Panc1 (cell line): Measurements from ENCODE around the gene MAPK4. TPM values are rescaled to one million over a fixed set of nuclear protein-coding genes. Genes with fewer than 3 reads are reported as not detected.

Experiments used
- ATAC-seq: fragments of 200-7000 bp; cut with Tn5 transposase; 2 replicates; pipeline ENCODE4 v1.9.1; 2020; ENCODE audit warnings: mild to moderate bottlenecking, moderate library complexity
- BruUV-seq: library from RNA; stranded (reverse); fragments of 400-500 nt; replicated peaks from 2 replicates; lab custom pipeline; 2021; lab: Mats Ljungman, UMichigan
- CTCF ChIA-PET: fragments of 300-600 bp; sonication (Branson Sonifier 250); formaldehyde crosslinking; loops from one replicate; lab custom pipeline; 2022; ENCODE audit warnings: antibody characterized with exemption; lab: Charles Lee
- POLR2A ChIA-PET: fragments of 300-600 bp; sonication (Branson Sonifier 250); formaldehyde crosslinking; loops from one replicate; lab custom pipeline; 2022; ENCODE audit warnings: antibody characterized with exemption; lab: Charles Lee
- DNase-seq: peaks from one replicate; pipeline ENCODE4 v3.0.0-alpha.2; 2010; ENCODE audit warnings: low read depth, low spot score
- H3K27ac ChIP-seq: 2 replicates; pipeline ENCODE4 v1.5.1; 2011; ENCODE audit warnings: mild to moderate bottlenecking, low read length, inconsistent platforms
- H3K27me3 ChIP-seq: fragments of 200-500 bp; sonication (Bioruptor generic); 2 replicates; pipeline ENCODE4 v1.6.0; 2014; ENCODE audit warnings: low read length, inconsistent platforms; ENCODE audit not compliant: control insufficient read depth, insufficient read depth
- H3K36me3 ChIP-seq: fragments of 200-500 bp; sonication (Bioruptor generic); 2 replicates; pipeline ENCODE4 v1.5.1; 2014; ENCODE audit warnings: inconsistent platforms, mild to moderate bottlenecking, low read length, moderate library complexity; ENCODE audit not compliant: control insufficient read depth, insufficient read depth
- H3K4me1 ChIP-seq: 2 replicates; pipeline ENCODE4 v1.5.1; 2011; ENCODE audit warnings: inconsistent platforms, mild to moderate bottlenecking, low read length, moderate library complexity; ENCODE audit not compliant: control insufficient read depth, insufficient read depth
- H3K4me3 ChIP-seq, 2 experiments: 2 replicates each; pipeline ENCODE4 v1.5.1; 2011 to 2012; ENCODE audit warnings: low read depth in 2 of 2, low read length in 2 of 2, mild to moderate bottlenecking in 2 of 2, inconsistent platforms in 1 of 2, moderate library complexity in 1 of 2
- H3K9me3 ChIP-seq: fragments of 200-500 bp; sonication (Bioruptor generic); 2 replicates; pipeline ENCODE4 v1.5.1; 2014; ENCODE audit warnings: low read depth, mild to moderate bottlenecking, inconsistent platforms, low read length, moderate library complexity; ENCODE audit not compliant: control insufficient read depth, insufficient read depth
- CTCF ChIP-seq: fragments of 450-650 bp; IDR thresholded peaks from 2 replicates; pipeline ENCODE4 v1.5.1; 2017; ENCODE audit warnings: mild to moderate bottlenecking
- POLR2AphosphoS5 ChIP-seq: IDR thresholded peaks from 2 replicates; pipeline ENCODE4 v1.6.1; 2012; ENCODE audit warnings: mild to moderate bottlenecking, low read depth, low read length, moderate library complexity
- SIN3A ChIP-seq: IDR thresholded peaks from 2 replicates; pipeline ENCODE4 v1.6.1; 2012; ENCODE audit warnings: low read depth, mild to moderate bottlenecking, low read length, moderate library complexity, borderline replicate concordance; ENCODE audit not compliant: insufficient read depth
- TCF7L2 ChIP-seq: IDR thresholded peaks from 2 replicates; pipeline ENCODE4 v1.6.1; 2011; ENCODE audit warnings: mild to moderate bottlenecking, low read depth, low read length, inconsistent platforms
- in situ Hi-C: cut with HindIII; loops from 2 replicates; pipeline ENCODE4 v1.10.0; 2016; ENCODE audit warnings: low sequenced_read_pairs, low pct_unique_long_range_greater_than_20kb
- intact Hi-C: fragments of 100-400 bp; cut with micrococcal nuclease; formaldehyde crosslinking; loops from one replicate; pipeline ENCODE4 v1.10.0; 2022; ENCODE audit not compliant: unreplicated experiment
- total RNA-seq: library from RNA; stranded (reverse); gene quantifications from one replicate; pipeline ENCODE4 v1.2.1, GENCODE V29; 2021; ENCODE audit not compliant: unreplicated experiment
- TF ChIP-seq, protein P1 (sequence below), 2 experiments: IDR thresholded peaks; 2 replicates each; pipeline ENCODE4 v1.6.1; 2011 to 2012; ENCODE audit warnings: low read depth in 2 of 2, control low read depth in 1 of 2, low read length in 1 of 2, mild to moderate bottlenecking in 1 of 2, moderate library complexity in 1 of 2; ENCODE audit not compliant: insufficient read depth in 1 of 2

Gene MAPK4
- total RNA-seq, 1 experiment from 2014 or later = not detected

- Histone ChIP-seq H3K27ac (no peak overlapping the region), H3K36me3 (no peaks in the 10 kb centered on the region), H3K4me1 (no peaks in the 10 kb centered on the region), H3K27me3 (no peaks in the 10 kb centered on the region; the same call in 1 of the 2 replicates), H3K4me3 (no peak overlapping the region), H3K9me3 (no peaks in the 10 kb centered on the region)
- ChIA-PET CTCF (no interaction called here), POLR2A (no interaction called here)
- no peak for TF ChIP-seq POLR2AphosphoS5
- DNase-seq (no peak), ATAC-seq (no peak)
- BruUV-seq = no TSS peak
- in situ Hi-C loops (no loop called here), intact Hi-C loops (no loop called here)
Observed at GRCh38 chr18:50753311-50753710, 193.4 kb downstream of the MAPK4 start.

DNA sequence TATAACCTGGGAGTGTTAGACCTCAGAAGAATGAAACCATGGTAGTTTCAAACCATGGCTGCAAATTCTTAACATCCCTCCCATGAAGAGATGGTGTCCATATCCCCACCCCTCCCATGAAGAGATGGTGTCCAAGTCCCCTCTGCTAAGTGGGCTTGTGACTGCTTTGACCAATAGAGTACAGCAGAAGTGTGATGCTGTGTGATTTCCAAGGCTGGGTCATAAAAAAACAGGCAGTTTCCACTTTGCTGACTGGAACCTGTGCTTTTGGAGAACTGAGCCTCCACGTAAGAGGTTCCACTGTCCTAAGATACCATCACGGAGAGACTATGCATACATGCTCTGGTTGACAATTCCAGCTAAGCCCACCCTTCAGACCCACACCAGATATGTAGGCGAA is 194.4 kb downstream of the MAPK4 start:
- ChIA-PET CTCF (no interaction called here), POLR2A (no interaction called here)
- BruUV-seq = no TSS peak
- Histone ChIP-seq H3K4me1 (no peaks in the 10 kb centered on the region), H3K36me3 (no peaks in the 10 kb centered on the region), H3K4me3 (no peak overlapping the region), H3K27me3 (no peaks in the 10 kb centered on the region; the same call in 1 of the 2 replicates), H3K27ac (no peak overlapping the region), H3K9me3 (no peaks in the 10 kb centered on the region)
- no peak for DNase-seq
- TF ChIP-seq TCF7L2 (no peak), CTCF (no peak), POLR2AphosphoS5 (no peak), SIN3A (no peak)
- TF ChIP-seq, protein P1, sequence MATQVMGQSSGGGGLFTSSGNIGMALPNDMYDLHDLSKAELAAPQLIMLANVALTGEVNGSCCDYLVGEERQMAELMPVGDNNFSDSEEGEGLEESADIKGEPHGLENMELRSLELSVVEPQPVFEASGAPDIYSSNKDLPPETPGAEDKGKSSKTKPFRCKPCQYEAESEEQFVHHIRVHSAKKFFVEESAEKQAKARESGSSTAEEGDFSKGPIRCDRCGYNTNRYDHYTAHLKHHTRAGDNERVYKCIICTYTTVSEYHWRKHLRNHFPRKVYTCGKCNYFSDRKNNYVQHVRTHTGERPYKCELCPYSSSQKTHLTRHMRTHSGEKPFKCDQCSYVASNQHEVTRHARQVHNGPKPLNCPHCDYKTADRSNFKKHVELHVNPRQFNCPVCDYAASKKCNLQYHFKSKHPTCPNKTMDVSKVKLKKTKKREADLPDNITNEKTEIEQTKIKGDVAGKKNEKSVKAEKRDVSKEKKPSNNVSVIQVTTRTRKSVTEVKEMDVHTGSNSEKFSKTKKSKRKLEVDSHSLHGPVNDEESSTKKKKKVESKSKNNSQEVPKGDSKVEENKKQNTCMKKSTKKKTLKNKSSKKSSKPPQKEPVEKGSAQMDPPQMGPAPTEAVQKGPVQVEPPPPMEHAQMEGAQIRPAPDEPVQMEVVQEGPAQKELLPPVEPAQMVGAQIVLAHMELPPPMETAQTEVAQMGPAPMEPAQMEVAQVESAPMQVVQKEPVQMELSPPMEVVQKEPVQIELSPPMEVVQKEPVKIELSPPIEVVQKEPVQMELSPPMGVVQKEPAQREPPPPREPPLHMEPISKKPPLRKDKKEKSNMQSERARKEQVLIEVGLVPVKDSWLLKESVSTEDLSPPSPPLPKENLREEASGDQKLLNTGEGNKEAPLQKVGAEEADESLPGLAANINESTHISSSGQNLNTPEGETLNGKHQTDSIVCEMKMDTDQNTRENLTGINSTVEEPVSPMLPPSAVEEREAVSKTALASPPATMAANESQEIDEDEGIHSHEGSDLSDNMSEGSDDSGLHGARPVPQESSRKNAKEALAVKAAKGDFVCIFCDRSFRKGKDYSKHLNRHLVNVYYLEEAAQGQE (IDR thresholded peaks at IDR 0.05; ENCODE audit: insufficient read depth in 1 of 2, low read depth in 2 of 2, low read length in 1 of 2) = no peak
- in situ Hi-C loops (no loop called here), intact Hi-C loops (no loop called here)
- ATAC-seq = no peak

GRCh38 chr18:50757358-50757757 is 197.5 kb downstream of the MAPK4 start:
- no TSS peak for BruUV-seq
- Histone ChIP-seq H3K36me3 (no peaks in the 10 kb centered on the region), H3K27ac (no peak overlapping the region), H3K9me3 (no peaks in the 10 kb centered on the region), H3K27me3 (no peaks in the 10 kb centered on the region), H3K4me1 (no peaks in the 10 kb centered on the region), H3K4me3 (no peak overlapping the region)
- intact Hi-C loops (no loop called here), in situ Hi-C loops (no loop called here)
- POLR2A ChIA-PET = no interaction called here
- CTCF ChIA-PET = no interaction called here
- TF ChIP-seq TCF7L2 (no peak), POLR2AphosphoS5 (no peak)
- ATAC-seq (no peak), DNase-seq (no peak)
